Ovary (tissue), 3 donors: ENCODE data around the gene PHLDB1.

ENCODE experiments used
- EP300 ChIP-seq: sonication (generic); formaldehyde crosslinking; IDR thresholded peaks from one replicate; pipeline ENCODE4 v1.6.1; 2017; ENCODE audit warnings: antibody characterized with exemption
- POLR2A ChIP-seq: fragments of 450-650 bp; IDR thresholded peaks from one replicate; pipeline ENCODE4 v1.6.1; 2017; ENCODE audit warnings: antibody characterized with exemption, mild to moderate bottlenecking, moderate library complexity
- TF ChIP-seq, protein P1 (sequence below), 3 donors: fragments of 450-650 bp in 2 of 3; fragments of 200-600 bp in 1 of 3; IDR thresholded peaks; one replicate each; pipeline versions ENCODE4 v1.5.1 to v1.8.0; 2016 to 2022; ENCODE audit warnings: antibody characterized with exemption in 3 of 3, mild to moderate bottlenecking in 1 of 3
- donor health status: DM: no; HTN: no; CAD: no.

GRCh38 chr11:118666371-118666770 lies 59.0 kb downstream of the PHLDB1 start:
- TF ChIP-seq, protein P1, sequence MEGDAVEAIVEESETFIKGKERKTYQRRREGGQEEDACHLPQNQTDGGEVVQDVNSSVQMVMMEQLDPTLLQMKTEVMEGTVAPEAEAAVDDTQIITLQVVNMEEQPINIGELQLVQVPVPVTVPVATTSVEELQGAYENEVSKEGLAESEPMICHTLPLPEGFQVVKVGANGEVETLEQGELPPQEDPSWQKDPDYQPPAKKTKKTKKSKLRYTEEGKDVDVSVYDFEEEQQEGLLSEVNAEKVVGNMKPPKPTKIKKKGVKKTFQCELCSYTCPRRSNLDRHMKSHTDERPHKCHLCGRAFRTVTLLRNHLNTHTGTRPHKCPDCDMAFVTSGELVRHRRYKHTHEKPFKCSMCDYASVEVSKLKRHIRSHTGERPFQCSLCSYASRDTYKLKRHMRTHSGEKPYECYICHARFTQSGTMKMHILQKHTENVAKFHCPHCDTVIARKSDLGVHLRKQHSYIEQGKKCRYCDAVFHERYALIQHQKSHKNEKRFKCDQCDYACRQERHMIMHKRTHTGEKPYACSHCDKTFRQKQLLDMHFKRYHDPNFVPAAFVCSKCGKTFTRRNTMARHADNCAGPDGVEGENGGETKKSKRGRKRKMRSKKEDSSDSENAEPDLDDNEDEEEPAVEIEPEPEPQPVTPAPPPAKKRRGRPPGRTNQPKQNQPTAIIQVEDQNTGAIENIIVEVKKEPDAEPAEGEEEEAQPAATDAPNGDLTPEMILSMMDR (IDR thresholded peaks at IDR 0.05) = no peak
- TF ChIP-seq POLR2A (no peak), EP300 (no peak)
